Measurements from ENCODE around the gene TLL2.

TLL2 gene

DNA sequence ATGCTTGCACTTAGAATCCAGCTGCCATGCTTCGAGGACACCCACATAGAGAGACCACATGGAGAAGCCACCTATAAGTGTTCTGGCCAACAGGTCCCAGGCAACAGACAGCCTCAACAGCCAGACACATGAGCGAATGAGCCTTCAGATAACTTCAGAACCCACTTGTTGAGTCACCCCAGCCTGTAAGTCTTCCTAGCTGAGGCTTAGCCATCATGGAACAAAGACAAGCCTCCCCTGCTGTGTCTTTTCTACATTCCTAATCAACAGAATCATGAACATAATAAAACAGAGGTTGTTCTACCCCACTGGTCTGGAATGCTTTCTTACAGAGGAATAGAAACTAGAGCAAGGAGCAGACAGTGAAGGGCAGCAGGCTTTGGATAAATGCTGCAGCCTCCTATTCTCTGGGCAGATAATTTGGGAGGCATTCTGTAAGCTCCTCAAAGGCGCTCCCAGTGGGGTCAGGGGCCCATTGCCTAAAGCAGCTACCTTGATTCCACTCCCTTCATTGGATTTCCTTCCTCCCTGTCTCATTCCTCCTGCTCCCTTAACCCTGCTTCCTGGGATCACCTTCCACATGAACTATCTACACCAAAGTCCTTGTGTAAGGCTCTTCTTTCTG lies 4.6 kb downstream of the TLL2 start:
- peak overlapping the region; percentile 91 for H2BK5ac ChIP-seq (ENCODE audit: low read depth, low read length, poor library complexity, severe bottlenecking)
- H3K18ac ChIP-seq (ENCODE audit: low read depth in 1 of 2, low read length in 2 of 2): no peak overlapping the region
- no peak overlapping the region for H2AFZ ChIP-seq (ENCODE audit: low read depth, low read length)
- H2BK12ac ChIP-seq (ENCODE audit: low read length in 2 of 2): no peak overlapping the region
- peaks cover 0 to 20% of the 10 kb centered on the region in 2 experiments for H3K27me3 ChIP-seq (ENCODE audit: control insufficient read depth in 1 of 2, insufficient read depth in 1 of 2, low read length in 2 of 2)
- no peak overlapping the region for H3K14ac ChIP-seq (ENCODE audit: low read length in 2 of 2)
- H3K4me3 ChIP-seq (ENCODE audit: insufficient read depth in 1 of 2, low read depth in 1 of 2, low read length in 2 of 2): no peak overlapping the region
- H2BK15ac ChIP-seq (ENCODE audit: low read depth, poor library complexity, severe bottlenecking): no peak overlapping the region
- H4K8ac ChIP-seq (ENCODE audit: low read length): no peak overlapping the region
- H3K4me2 ChIP-seq (ENCODE audit: low read length, poor library complexity, severe bottlenecking): no peak overlapping the region
- peaks cover 37% of the 10 kb centered on the region for H3K4me1 ChIP-seq (ENCODE audit: control insufficient read depth, insufficient read depth, low read depth, low read length)
- no peak overlapping the region for H4K91ac ChIP-seq (ENCODE audit: low read length)
- peak overlapping the region; percentile 96 for H3K27ac ChIP-seq (ENCODE audit: low read length, poor library complexity, severe bottlenecking)
- H3K4ac ChIP-seq (ENCODE audit: low read depth in 1 of 2, low read length in 2 of 2): no peak overlapping the region
- H3K9ac ChIP-seq (ENCODE audit: low read length): no peak overlapping the region
- 74% methylated on average over 3 of the region's 3 CpGs for WGBS
- peak overlapping the region; percentile 97 for H2AK5ac ChIP-seq (ENCODE audit: low read length, severe bottlenecking)
- peak; percentile 7 for DNase-seq
- H3K9me3 ChIP-seq (ENCODE audit: control insufficient read depth, low read length): no peaks in the 10 kb centered on the region
- peaks cover 24% of the 10 kb centered on the region for H3K79me1 ChIP-seq (replicated peaks; ENCODE audit: low read length, poor library complexity, severe bottlenecking)
- no peak overlapping the region for H3K23ac ChIP-seq (ENCODE audit: low read length in 2 of 2)
- no peak overlapping the region for H2BK120ac ChIP-seq (ENCODE audit: low read depth, low read length)
- H3K36me3 ChIP-seq (ENCODE audit: control insufficient read depth in 1 of 2, insufficient read depth in 2 of 2, low read depth in 1 of 2, low read length in 2 of 2): no peaks in the 10 kb centered on the region

DNA sequence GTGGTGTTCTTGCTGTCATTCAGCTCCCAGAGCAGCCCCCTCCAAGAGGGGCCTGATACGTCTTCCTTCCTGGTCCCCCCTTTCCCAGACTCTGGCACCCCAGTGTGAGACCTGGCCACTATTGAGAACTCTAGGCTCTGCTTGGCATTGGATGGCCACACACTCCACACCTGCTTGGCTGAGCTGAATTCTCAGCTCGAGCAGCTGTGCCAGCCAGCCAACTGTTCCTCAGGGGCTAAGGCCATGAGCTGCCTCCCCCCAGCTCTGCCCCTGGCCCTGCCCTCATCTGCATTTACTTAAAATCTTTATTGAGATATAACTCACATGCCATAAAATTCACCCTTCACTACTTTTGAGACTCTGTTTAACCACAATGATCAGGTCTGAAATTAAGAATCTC lies 6.7 kb downstream of the TLL2 start:
- H3K14ac ChIP-seq (ENCODE audit: low read length in 2 of 2): no peak overlapping the region
- H3K79me1 ChIP-seq (replicated peaks; ENCODE audit: low read length, poor library complexity, severe bottlenecking): peaks cover 23% of the 10 kb centered on the region
- no peak overlapping the region for H2BK120ac ChIP-seq (ENCODE audit: low read depth, low read length)
- WGBS: 64% methylated on average over 2 of the region's 2 CpGs
- H3K9me3 ChIP-seq (ENCODE audit: control insufficient read depth, low read length): no peaks in the 10 kb centered on the region
- H2BK15ac ChIP-seq (ENCODE audit: low read depth, poor library complexity, severe bottlenecking): no peak overlapping the region
- no peak overlapping the region for H2AFZ ChIP-seq (ENCODE audit: low read depth, low read length)
- no peak for DNase-seq
- H3K27me3 ChIP-seq (ENCODE audit: control insufficient read depth in 1 of 2, insufficient read depth in 1 of 2, low read length in 2 of 2): peaks cover 0 to 20% of the 10 kb centered on the region in 2 experiments
- H3K36me3 ChIP-seq (ENCODE audit: control insufficient read depth in 1 of 2, insufficient read depth in 2 of 2, low read depth in 1 of 2, low read length in 2 of 2): no peaks in the 10 kb centered on the region
- H3K4me1 ChIP-seq (ENCODE audit: control insufficient read depth, insufficient read depth, low read depth, low read length): peaks cover 43% of the 10 kb centered on the region
- no peak overlapping the region for H3K4me3 ChIP-seq (ENCODE audit: insufficient read depth in 1 of 2, low read depth in 1 of 2, low read length in 2 of 2)
- H3K27ac ChIP-seq (ENCODE audit: low read length, poor library complexity, severe bottlenecking): no peak overlapping the region
- no peak overlapping the region for H2BK12ac ChIP-seq (ENCODE audit: low read length in 2 of 2)
- no peak overlapping the region for H3K23ac ChIP-seq (ENCODE audit: low read length in 2 of 2)
- H2BK5ac ChIP-seq (ENCODE audit: low read depth, low read length, poor library complexity, severe bottlenecking): no peak overlapping the region
- no peak overlapping the region for H3K4ac ChIP-seq (ENCODE audit: low read depth in 1 of 2, low read length in 2 of 2)
- H3K4me2 ChIP-seq (ENCODE audit: low read length, poor library complexity, severe bottlenecking): no peak overlapping the region
- no peak overlapping the region for H4K91ac ChIP-seq (ENCODE audit: low read length)
- no peak overlapping the region for H4K8ac ChIP-seq (ENCODE audit: low read length)
- H2AK5ac ChIP-seq (ENCODE audit: low read length, severe bottlenecking): peak overlapping the region; percentile 65
- no peak overlapping the region for H3K9ac ChIP-seq (ENCODE audit: low read length)
- H3K18ac ChIP-seq (ENCODE audit: low read depth in 1 of 2, low read length in 2 of 2): no peak overlapping the region

DNA sequence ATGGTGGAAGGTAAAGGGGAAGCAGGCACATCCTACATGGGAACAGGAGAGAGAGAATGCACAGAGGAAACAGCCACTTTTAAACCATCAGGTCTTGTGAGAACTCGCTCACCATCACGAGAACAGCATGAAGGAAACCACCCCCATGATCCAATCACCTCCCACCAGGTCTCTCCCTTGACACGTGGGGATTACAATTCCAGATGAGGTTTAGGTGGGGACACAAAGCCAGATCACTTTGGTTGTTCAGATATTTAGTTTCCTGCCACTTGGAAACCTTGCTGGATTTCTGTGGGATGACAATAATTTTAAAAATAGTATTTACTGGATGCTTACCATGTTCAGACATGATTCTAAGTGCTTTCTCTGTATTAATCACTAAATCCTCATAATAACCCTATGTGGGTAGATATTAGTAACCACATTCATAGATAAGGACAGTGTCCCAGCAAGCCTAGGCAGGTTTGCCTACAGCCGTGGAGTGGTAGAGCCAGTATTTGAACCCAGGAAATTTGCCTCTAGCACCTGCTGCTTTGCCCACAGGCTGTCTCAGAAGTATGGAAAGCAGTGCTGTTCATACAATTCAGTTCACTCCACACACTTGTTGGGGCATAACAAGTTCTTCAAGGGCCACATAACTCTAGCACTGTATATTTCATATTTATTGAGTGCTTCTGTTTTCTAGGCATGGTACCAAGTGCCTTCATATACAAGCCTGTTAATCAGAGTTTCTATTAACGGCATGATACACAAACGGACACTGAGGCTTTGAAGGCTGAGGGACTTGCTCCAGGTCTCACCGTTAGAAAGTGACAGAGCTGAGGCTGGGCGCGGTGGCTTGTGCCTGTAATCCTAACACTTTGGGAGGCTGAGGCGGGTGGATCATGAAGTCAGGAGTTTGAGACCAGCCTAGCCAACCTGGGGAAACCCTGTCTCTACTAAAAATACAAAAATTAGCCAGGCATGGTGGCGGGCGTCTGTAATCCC lies 8.3 kb downstream of the TLL2 start:
- Histone ChIP-seq H3K36me3 (ENCODE audit: control insufficient read depth in 1 of 2, insufficient read depth in 2 of 2, low read depth in 1 of 2, low read length in 2 of 2) (no peaks in the 10 kb centered on the region), H3K4me1 (ENCODE audit: control insufficient read depth, insufficient read depth, low read depth, low read length) (peaks cover 38% of the 10 kb centered on the region), H3K14ac (ENCODE audit: low read length in 2 of 2) (no peak overlapping the region), H3K18ac (ENCODE audit: low read depth in 1 of 2, low read length in 2 of 2) (no peak overlapping the region), H3K4ac (ENCODE audit: low read depth in 1 of 2, low read length in 2 of 2) (no peak overlapping the region), H2BK5ac (ENCODE audit: low read depth, low read length, poor library complexity, severe bottlenecking) (no peak overlapping the region), H2BK120ac (ENCODE audit: low read depth, low read length) (no peak overlapping the region), H2AFZ (ENCODE audit: low read depth, low read length) (no peak overlapping the region), H3K27ac (ENCODE audit: low read length, poor library complexity, severe bottlenecking) (no peak overlapping the region), H3K9me3 (ENCODE audit: control insufficient read depth, low read length) (no peaks in the 10 kb centered on the region), H3K27me3 (ENCODE audit: control insufficient read depth in 1 of 2, insufficient read depth in 1 of 2, low read length in 2 of 2) (peaks cover 0 to 24% of the 10 kb centered on the region in 2 experiments), H4K91ac (ENCODE audit: low read length) (no peak overlapping the region), H2BK12ac (ENCODE audit: low read length in 2 of 2) (no peak overlapping the region), H3K23ac (ENCODE audit: low read length in 2 of 2) (no peak overlapping the region), H3K9ac (ENCODE audit: low read length) (no peak overlapping the region), H2AK5ac (ENCODE audit: low read length, severe bottlenecking) (peak overlapping the region; percentile 91), H3K4me3 (ENCODE audit: insufficient read depth in 1 of 2, low read depth in 1 of 2, low read length in 2 of 2) (no peak overlapping the region), H4K8ac (ENCODE audit: low read length) (no peak overlapping the region), H3K4me2 (ENCODE audit: low read length, poor library complexity, severe bottlenecking) (no peak overlapping the region), H3K79me1 (replicated peaks; ENCODE audit: low read length, poor library complexity, severe bottlenecking) (peaks cover 21% of the 10 kb centered on the region), H2BK15ac (ENCODE audit: low read depth, poor library complexity, severe bottlenecking) (no peak overlapping the region)
- no peak for DNase-seq
- 81% methylated on average over 8 of the region's 12 CpGs for WGBS

DNA sequence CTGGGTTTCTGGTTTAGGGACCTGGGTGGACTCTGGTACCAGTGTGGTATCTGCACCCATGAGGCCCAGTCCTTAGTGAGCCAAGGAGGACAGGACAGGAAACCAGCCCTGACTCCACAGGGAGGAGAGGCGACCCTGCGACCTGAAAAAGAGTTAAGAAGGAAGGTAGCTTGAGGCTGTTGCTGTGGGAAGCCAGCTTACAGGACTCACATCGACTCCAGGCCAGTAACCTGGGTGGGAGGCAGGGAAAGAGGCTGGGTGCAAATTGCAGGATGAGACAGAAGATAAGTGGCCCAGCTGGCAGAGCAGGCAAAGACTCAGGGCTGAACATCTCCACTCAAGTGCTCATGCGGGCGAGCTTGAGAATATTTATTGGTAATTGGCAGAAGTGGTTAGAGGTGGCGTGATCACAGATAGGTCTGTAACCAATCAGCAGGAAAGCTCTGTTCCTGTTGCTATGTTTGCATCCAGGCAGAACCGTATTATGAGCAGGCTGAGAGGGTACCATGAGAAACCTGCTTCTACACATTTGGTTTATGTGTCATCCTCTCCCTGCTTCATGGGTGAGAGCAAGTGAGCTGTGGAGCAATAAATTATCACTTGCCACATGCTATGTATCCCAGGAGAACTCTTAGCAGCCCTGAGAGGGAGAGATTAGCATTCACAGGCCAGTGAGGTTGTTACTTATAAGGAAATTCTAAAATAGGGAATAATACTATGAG lies 11.0 kb downstream of the TLL2 start:
- 82% methylated on average over 7 of the region's 7 CpGs for WGBS
- no peak overlapping the region for H2BK120ac ChIP-seq (ENCODE audit: low read depth, low read length)

More for the DNA sequence above, 11.0 kb downstream of the TLL2 start:
- Histone ChIP-seq H2BK5ac (ENCODE audit: low read depth, low read length, poor library complexity, severe bottlenecking) (peak overlapping the region; percentile 60), H3K4me2 (ENCODE audit: low read length, poor library complexity, severe bottlenecking) (no peak overlapping the region), H2BK12ac (ENCODE audit: low read length in 2 of 2) (no peak overlapping the region), H2AFZ (ENCODE audit: low read depth, low read length) (no peak overlapping the region), H3K4me3 (ENCODE audit: insufficient read depth in 1 of 2, low read depth in 1 of 2, low read length in 2 of 2) (no peak overlapping the region), H3K4me1 (ENCODE audit: control insufficient read depth, insufficient read depth, low read depth, low read length) (peaks cover 25% of the 10 kb centered on the region), H3K79me1 (replicated peaks; ENCODE audit: low read length, poor library complexity, severe bottlenecking) (peaks cover 26% of the 10 kb centered on the region), H3K14ac (ENCODE audit: low read length in 2 of 2) (no peak overlapping the region), H4K8ac (ENCODE audit: low read length) (no peak overlapping the region), H2AK5ac (ENCODE audit: low read length, severe bottlenecking) (peak overlapping the region; percentile 73), H3K9ac (ENCODE audit: low read length) (no peak overlapping the region), H3K18ac (ENCODE audit: low read depth in 1 of 2, low read length in 2 of 2) (no peak overlapping the region), H4K91ac (ENCODE audit: low read length) (no peak overlapping the region), H3K27ac (ENCODE audit: low read length, poor library complexity, severe bottlenecking) (peak overlapping the region; percentile 79), H3K36me3 (ENCODE audit: control insufficient read depth in 1 of 2, insufficient read depth in 2 of 2, low read depth in 1 of 2, low read length in 2 of 2) (no peaks in the 10 kb centered on the region), H3K23ac (ENCODE audit: low read length in 2 of 2) (no peak overlapping the region), H3K9me3 (ENCODE audit: control insufficient read depth, low read length) (no peaks in the 10 kb centered on the region), H2BK15ac (ENCODE audit: low read depth, poor library complexity, severe bottlenecking) (no peak overlapping the region), H3K4ac (ENCODE audit: low read depth in 1 of 2, low read length in 2 of 2) (no peak overlapping the region), H3K27me3 (ENCODE audit: control insufficient read depth in 1 of 2, insufficient read depth in 1 of 2, low read length in 2 of 2) (peaks cover 0 to 38% of the 10 kb centered on the region in 2 experiments)
- no peak for DNase-seq
